ENCODE data around the gene TSPAN11.

The TSPAN11 gene

DNA sequence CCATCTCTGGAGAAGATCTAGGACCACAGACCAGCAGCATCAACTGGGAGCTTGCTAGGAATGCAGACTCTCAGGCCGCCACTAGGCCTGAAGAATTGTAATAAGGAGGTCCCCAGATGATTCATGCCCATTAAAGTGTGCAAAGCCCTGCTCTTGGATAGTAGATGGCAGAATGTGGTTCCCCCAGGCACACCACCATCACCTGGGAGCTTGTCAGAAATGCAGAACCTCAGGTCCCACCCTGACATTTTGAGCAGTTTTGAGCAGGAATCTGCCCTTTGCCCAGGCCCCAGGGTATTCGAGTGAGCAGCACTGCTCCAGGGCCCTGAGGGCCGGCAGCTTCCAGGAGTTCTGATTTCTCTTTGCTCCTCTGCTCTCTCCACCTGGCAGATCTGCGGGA is 64.9 kb downstream of the TSPAN11 start:
- CTCF ChIA-PET: interaction anchor here (2.4 to 5.1 kb wide), 4 partner anchors 9 to 144 kb away, joined by 7 to 27 read pairs (median 8); no protein-coding TSS in a partner anchor
- no peak for DNase-seq (ENCODE audit: extremely low spot score)
- TF ChIP-seq, protein P1, sequence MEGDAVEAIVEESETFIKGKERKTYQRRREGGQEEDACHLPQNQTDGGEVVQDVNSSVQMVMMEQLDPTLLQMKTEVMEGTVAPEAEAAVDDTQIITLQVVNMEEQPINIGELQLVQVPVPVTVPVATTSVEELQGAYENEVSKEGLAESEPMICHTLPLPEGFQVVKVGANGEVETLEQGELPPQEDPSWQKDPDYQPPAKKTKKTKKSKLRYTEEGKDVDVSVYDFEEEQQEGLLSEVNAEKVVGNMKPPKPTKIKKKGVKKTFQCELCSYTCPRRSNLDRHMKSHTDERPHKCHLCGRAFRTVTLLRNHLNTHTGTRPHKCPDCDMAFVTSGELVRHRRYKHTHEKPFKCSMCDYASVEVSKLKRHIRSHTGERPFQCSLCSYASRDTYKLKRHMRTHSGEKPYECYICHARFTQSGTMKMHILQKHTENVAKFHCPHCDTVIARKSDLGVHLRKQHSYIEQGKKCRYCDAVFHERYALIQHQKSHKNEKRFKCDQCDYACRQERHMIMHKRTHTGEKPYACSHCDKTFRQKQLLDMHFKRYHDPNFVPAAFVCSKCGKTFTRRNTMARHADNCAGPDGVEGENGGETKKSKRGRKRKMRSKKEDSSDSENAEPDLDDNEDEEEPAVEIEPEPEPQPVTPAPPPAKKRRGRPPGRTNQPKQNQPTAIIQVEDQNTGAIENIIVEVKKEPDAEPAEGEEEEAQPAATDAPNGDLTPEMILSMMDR (IDR thresholded peaks at IDR 0.05; ENCODE audit: control extremely low read depth, extremely low read depth, low read depth, missing control alignments): no peak
- POLR2A ChIA-PET: no interaction called here

DNA sequence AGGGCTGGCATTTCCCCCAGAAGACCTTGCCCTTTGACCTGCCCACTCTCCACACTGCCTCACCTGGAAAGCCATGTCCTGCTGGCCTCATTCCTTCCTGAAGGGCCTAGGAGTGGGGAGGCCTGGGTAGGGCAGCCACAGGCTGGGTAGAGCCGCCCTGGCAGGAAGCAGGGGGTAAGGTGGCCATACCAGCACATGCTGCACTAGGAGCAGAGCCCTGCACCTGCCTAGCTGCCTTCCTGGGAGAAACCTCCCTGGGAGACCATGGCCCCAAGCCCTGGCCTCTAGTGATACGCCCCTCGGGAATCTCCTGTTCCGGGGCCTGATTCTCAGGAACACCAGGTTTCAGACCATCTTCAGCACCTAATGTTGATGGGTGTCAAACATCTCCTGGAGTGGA is 65.8 kb downstream of the TSPAN11 start:
- POLR2A ChIA-PET: no interaction called here
- DNase-seq (ENCODE audit: extremely low spot score): no peak
- CTCF ChIA-PET: interaction anchor here (2.9 to 5.1 kb wide), 2 partner anchors 18 to 145 kb away, joined by 7 to 27 read pairs; no protein-coding TSS in a partner anchor
- TF ChIP-seq, protein P1 (IDR thresholded peaks at IDR 0.05; ENCODE audit: control extremely low read depth, extremely low read depth, low read depth, missing control alignments): no peak

DNA sequence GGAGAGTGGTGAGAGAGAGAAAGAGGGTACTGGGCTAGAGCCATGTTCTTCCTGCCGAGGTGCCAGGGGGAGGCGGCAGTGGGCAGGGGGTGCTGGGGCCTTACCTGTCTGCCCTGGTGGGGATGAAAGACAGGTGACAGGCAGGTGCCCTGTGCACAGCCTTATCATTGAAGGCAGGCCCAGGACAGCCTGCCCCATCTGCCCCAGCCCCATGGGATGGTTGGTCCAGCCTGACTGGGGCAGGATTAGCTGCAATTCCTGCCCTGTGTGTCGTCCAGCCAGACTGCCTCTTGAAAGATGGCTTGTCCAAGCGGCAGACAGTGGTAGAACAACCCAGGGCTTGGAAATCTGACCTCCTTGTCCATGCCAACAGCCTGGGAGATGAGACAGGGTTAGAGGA is 67.2 kb downstream of the TSPAN11 start:
- TF ChIP-seq, protein P1 (IDR thresholded peaks at IDR 0.05; ENCODE audit: control extremely low read depth, extremely low read depth, low read depth, missing control alignments): no peak
- ChIA-PET POLR2A (no interaction called here), CTCF (interaction anchor here (1.0 kb wide), 1 partner anchor 8 kb away, joined by 3 read pairs; no protein-coding TSS in a partner anchor)

DNA sequence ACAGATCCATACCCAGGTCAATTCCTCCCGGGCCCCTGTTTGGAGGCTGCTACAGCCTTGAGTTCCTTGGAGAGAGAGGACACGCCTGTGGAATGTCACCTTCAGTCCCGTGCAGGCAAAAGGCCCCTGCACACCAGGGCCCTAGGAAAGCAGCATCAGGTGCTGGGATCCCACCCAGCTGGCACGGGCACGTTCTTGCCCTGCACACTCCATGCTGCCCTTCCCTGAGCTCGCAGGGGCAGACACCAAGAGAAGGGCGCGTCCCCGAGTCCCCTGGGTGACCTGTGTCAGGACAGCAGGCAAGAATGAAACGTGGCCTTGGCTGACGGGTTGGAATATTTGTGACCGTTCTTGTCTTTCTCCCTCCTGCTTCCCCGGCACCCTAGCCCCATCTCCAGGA is 67.7 kb downstream of the TSPAN11 start:
- ChIA-PET CTCF (interaction anchor here (1.0 kb wide), 1 partner anchor 8 kb away, joined by 3 read pairs; no protein-coding TSS in a partner anchor), POLR2A (no interaction called here)
- TF ChIP-seq, protein P1 (IDR thresholded peaks at IDR 0.05; ENCODE audit: control extremely low read depth, extremely low read depth, low read depth, missing control alignments): no peak
- DNase-seq (ENCODE audit: extremely low spot score): no peak

More for the DNA sequence above, 67.2 kb downstream of the TSPAN11 start:
- no peak for DNase-seq (ENCODE audit: extremely low spot score)

DNA sequence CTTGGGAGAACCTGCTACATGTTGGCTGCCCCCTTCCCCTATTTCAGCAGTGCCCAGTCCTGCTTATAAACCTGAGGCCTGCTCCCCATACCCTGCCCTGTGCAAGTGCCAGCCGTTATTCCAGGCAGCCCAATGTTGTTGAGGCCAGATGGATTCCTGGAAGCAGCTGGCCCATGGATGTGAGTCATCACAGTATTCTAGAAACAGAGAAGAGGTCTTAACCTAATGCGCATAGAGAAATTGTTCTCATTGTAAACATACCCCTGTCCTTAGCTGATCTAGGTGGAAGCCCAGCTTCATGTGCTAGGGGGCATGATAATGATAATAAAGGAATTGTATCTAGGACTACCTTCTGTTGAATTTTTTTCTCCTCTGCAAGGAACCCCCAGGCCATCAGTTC is 69.7 kb downstream of the TSPAN11 start:
- CTCF ChIA-PET: interaction anchor here (0.8 to 1.6 kb wide), 3 partner anchors 9 to 12 kb away, joined by 3 read pairs; no protein-coding TSS in a partner anchor
- DNase-seq (ENCODE audit: extremely low spot score): no peak
- TF ChIP-seq, protein P1 (IDR thresholded peaks at IDR 0.05; ENCODE audit: control extremely low read depth, extremely low read depth, low read depth, missing control alignments): no peak
- POLR2A ChIA-PET: no interaction called here

DNA sequence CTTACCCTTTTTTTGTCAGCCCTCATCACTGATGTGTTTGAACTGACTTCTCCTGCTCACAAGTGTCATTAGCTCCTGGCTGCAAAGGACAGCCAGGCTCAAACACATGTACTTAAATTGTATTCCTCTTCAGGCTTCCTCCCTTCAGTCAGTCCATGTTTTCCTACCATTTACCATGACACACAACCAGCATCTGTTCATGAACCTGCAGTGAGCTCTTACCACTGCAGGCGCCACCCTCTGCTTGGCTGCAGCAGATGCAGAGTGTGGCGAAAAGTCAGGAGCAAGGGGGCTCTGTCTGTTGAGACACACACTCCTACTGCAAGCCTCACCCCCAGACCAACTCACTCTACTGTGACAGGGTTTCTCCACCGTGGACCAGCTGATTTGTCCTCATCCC is 70.2 kb downstream of the TSPAN11 start:
- CTCF ChIA-PET: interaction anchor here (0.8 kb wide), 1 partner anchor 10 kb away, joined by 3 read pairs; no protein-coding TSS in a partner anchor
- TF ChIP-seq, protein P1 (IDR thresholded peaks at IDR 0.05; ENCODE audit: control extremely low read depth, extremely low read depth, low read depth, missing control alignments): no peak
- POLR2A ChIA-PET: interaction anchor here (0.6 kb wide), 1 partner anchor 9 kb away, joined by 3 read pairs; no protein-coding TSS in a partner anchor
- no peak for DNase-seq (ENCODE audit: extremely low spot score)
